ENCODE measurements around the gene TXNDC11.

The TXNDC11 gene

DNA sequence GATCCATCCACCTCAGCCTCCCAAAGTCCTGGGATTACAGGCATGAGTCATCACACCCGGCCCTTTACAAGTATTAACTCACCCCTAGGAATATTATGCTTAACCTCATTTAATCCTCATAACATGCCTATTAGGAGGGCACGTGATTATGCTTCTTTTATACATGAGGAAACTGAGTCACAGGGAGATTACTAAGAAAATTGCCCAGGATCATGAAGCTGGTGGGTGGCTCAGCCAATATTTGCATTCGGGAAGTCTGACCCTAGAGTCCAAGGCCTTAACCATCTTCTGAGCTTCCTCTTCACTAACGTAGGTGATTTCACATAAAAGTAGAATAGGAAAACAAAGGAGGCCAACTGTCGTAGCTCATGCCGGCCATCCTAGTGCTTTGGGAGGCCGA is 93.4 kb downstream of the TXNDC11 start:
- H3K4me3 ChIP-seq (ENCODE audit: low read depth, low read length) = no peak overlapping the region
- no peak for TF ChIP-seq CTCF (IDR thresholded peaks at IDR 0.05; ENCODE audit: borderline replicate concordance, insufficient read depth, low read depth, low read length)

GRCh38 chr16:11642765-11643116 is 99.9 kb downstream of the TXNDC11 start:
- TF ChIP-seq CTCF (IDR thresholded peaks at IDR 0.05; ENCODE audit: borderline replicate concordance, insufficient read depth, low read depth, low read length) = no peak
- no peak overlapping the region for H3K4me3 ChIP-seq (ENCODE audit: low read depth, low read length)

DNA sequence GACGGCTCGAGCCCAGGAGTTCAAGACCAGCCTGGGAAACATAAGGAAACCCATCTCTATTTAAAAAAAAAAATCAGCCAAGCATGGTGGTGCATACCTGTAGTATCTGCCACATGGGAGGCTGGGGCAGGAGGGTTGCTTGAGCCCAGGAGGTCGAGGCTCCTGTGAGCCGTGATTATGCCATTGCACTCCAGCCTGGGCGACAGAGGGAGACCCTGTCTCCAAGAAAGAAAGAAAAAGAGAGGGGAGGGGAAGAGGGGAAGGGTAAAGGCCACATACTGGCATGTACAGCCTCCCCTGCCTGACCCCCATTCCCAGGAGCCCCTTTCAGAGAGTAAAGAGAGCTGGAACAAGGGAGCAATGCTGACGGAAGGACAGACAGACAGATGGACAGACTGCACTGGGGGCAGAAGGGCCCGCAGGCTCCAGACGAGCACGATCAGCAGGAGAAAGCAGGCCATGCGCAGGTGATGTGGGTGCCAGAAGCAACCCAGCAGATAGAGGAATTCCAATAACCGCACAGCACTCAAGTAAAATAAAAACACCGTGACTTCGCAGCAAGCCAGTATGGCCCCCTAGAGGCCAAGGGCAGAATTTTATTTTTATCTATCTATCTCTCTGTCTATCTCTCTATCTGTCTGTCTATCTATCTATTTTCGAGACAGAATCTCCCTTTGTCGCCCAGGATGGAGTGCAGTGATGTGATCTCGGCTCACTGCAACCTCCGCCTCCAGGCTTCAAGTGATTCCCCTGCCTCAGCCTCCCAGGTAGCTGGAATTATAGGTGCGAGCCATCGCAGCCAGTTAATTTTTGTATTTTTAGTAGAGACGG is 101.5 kb downstream of the TXNDC11 start:
- H3K4me3 ChIP-seq (ENCODE audit: low read depth, low read length) = no peak overlapping the region
- peak; percentile 69 for TF ChIP-seq CTCF (IDR thresholded peaks at IDR 0.05; ENCODE audit: borderline replicate concordance, insufficient read depth, low read depth, low read length)

GRCh38 chr16:11639925-11640899 is 102.4 kb downstream of the TXNDC11 start:
- no peak overlapping the region for H3K4me3 ChIP-seq (ENCODE audit: low read depth, low read length)

GRCh38 chr16:11639008-11639562 is 103.6 kb downstream of the TXNDC11 start:
- no peak overlapping the region for H3K4me3 ChIP-seq (ENCODE audit: low read depth, low read length)
- no peak for TF ChIP-seq CTCF (IDR thresholded peaks at IDR 0.05; ENCODE audit: borderline replicate concordance, insufficient read depth, low read depth, low read length)

More at GRCh38 chr16:11639925-11640899, 102.4 kb downstream of the TXNDC11 start:
- no peak for TF ChIP-seq CTCF (IDR thresholded peaks at IDR 0.05; ENCODE audit: borderline replicate concordance, insufficient read depth, low read depth, low read length)

DNA sequence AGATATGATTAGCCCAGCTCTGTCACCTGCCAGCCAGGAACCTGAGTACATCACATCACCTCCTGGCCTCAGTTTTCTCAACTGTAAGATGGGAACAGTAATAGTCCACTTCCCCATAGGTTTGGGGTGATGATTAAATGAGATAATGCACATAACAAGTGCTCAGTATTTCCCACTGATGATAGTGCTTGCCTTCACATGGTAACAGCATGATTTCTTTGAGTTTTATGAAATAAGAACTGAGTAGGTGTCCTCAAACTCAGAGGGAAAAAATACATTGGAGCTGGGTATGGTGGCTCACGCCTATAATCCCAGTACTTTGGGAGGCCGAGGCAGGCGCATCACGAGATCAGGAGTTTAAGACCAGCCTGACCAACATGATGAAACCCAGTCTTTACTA is 104.5 kb downstream of the TXNDC11 start:
- TF ChIP-seq CTCF (IDR thresholded peaks at IDR 0.05; ENCODE audit: borderline replicate concordance, insufficient read depth, low read depth, low read length) = no peak
- H3K4me3 ChIP-seq (ENCODE audit: low read depth, low read length) = no peak overlapping the region

Data from GM12875 (cell line).